GM18868 (cell line): ENCODE measurements around the gene CLIC4.
"Not testable (repeated sequence)": the region's sequence is repeated elsewhere in the genome, so short reads cannot be mapped to it uniquely, and the experiment has no call there.

Source experiments
- ATAC-seq: cut with Tn5 transposase; IDR thresholded peaks from one replicate; pipeline ENCODE4 v1.9.1; 2021; ENCODE audit warnings: mild to moderate bottlenecking, moderate library complexity; ENCODE audit not compliant: unreplicated experiment

CLIC4 gene

DNA sequence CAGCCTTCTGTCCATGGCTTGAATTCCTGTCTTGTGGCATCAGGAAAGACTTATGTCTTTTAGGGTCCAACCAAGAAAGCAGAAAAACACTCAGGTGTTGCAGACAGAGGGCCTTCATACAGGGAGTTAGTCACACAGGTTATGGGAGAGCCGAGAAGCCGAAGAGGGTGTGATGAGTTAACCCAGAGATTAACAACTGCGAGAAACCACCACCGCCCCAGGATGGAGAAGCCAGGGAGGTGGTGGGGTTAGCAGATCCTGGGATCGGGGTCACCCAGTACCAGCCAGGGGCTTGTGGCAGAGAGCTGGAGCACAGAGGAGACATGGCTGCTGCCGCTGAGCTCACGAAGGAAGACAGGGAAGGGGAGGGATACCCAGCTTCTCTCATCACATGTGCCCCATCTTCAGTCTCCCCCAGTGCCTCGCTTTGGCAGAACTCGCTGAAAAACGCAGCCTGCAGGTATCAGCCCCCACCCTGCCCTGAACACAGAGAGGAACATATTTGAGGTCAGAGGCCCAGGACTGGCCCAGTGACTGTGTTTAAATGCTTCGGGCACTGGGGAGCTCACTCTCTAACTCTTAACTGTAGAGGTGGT lies 126.2 kb downstream of the CLIC4 start:
- no peak for ATAC-seq

DNA sequence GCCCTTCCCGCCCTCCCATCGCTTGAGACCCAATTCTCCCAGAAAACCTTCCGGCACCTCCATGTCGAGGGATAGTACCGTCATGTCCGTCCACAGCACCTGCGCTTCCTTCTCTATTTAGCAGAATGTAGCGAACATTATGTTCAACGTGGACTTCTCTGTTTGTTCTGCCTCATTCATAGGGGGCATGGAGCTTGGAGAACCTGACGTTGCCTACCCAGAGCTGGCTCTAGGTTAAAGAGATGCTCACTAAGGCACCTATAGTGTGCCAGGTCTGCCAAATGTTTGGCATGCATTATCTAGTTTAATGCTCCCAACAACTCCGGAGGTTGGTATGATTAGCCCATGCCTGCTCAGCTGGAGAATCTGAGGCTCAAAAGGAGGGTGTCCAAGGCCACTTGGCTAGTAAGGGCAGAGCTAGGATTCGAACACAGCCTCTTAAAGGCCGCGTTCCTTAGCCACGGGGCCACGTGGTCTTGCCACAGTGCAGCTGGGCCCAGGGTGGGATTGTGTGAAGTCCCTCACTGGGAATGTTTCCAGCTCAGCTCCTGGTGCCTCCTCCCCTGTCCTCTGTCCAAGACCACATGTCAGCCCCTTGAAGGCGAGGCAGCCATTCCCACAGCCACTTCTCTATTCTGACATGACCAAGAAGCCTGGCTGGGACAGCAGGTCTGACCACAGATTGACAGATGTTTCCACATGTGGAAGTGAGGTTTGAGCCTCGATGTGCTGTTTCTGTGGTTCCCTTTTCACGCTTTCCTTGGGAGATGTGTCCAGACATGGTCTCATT lies 127.0 kb downstream of the CLIC4 start:
- ATAC-seq = no peak

DNA sequence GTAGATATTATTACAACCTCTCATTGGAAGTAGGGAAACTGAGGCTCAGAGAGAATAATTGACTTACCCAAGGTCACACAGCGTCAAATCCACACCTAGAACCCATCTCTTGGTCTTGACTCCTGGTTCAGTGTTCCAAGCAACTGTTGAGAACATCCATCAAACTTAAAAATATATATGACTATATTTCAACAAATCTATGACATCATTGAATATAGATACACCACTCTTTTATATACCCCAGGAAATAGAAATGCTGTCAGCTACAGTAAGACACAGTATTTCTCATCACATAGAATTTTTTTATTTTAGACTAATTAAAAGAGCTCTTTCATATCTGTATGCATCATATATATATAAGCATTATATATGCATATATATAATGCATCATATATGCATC lies 127.9 kb downstream of the CLIC4 start:
- no peak for ATAC-seq

DNA sequence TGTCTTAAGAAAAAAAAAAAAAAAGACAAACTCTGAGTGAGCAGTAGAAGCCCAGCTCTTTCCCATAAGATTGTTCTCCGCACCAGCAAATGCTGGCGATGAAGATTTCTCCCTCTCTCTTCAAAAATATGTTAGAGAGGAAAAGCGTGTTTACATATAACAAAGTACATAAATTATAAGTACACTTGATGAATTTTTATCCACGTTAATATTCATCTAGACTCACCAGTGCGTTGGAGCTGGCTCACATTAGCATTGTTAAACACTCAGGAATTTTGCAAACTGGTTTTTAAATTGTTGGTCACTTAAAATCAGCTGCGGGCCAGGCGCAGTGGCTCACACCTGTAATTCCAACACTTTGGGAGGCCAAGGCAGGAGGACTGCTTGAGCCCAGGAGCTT lies 128.8 kb downstream of the CLIC4 start:
- no peak for ATAC-seq

DNA sequence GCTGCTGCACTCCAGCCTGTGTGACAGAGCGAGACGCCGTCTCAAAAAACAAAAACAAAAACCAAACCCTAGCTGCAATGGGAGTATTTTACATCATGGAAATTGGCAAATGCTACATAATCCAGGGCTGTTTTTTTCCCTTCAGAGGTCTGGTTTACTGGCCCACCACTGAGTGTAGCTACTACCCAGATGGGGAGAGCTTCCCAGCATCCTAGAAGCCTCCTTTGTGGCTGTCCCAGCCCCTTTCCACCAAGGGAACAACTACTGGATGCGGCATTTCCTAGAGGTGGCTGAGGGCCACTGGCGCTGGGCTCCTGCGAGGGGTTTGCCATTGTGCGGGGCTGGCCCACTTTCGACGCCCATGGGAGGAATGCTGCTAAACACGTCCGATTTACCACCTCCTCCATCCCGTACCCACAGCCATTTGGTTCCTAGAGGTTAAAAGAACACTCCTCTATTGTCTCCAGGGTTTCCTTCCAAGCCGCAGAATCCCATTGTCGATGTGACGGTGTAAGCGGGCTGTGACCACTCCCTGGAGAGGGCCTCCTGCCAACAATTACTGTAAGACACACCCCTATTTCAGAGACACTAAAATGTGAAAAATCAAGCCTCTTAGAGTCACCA lies 129.5 kb downstream of the CLIC4 start:
- ATAC-seq = no peak

DNA sequence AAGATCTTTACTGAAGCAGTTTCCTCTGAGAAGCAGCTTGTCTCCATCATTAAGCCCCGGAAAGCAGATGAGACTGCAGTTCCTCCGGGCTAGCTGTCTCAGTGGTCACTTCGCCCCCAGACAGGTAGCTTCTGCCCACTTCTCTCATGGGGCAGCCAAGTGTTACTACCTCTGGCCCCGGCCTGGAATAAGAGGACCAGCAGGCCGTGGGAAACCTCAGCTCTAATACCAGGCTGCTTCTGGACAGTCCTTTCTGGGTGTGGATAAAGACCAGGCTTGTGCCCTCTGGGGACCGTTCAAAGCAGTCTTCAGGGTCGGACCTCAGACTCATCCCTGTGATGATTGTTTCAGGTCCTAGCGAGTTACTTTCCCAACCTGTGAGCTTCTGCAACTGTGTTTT lies 130.0 kb downstream of the CLIC4 start:
- no peak for ATAC-seq

DNA sequence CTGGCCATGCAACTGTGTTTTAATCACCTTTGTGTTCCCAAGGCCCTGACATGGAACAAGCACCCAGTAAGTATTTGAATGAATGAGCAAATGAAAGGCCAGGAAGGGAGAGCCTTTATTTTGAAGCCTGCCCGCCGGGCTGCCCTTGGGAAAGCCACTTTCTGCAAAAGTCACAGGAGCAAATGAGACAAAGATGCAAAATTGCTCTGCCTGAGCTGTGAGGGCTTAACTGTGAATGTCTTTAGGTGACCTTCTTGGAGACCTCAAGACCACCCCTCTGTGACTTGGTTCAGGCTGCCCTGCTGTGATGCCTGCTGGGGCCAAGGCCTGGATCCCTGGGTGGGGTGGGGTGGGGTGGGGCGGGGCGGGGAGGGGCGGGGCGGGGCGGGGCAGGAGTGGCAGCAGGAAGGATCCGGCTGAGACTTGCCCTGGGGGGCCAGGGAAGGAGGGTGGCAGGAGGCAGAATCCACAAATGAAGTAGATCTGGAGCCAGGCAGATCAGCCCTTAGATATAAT lies 130.8 kb downstream of the CLIC4 start:
- ATAC-seq = no peak

DNA sequence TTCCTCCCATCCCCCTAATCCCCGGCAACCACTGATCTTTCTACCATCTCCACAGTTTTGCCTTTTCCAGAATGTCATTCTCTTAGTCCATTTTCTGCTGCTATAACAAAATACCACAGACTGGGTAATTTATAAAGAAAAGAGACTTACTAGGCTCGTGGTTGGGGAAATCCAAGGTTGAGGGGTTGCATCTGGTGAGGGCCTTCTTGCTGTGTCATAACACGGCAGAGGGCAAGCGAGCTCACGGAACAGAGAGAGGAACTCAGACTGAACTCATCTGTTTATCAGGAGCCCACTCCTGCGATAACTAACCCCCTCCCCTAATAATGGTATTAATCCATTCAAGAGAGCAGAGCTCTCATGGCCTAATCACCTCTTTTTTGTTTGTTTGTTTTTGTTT lies 132.8 kb downstream of the CLIC4 start:
- no peak for ATAC-seq

DNA sequence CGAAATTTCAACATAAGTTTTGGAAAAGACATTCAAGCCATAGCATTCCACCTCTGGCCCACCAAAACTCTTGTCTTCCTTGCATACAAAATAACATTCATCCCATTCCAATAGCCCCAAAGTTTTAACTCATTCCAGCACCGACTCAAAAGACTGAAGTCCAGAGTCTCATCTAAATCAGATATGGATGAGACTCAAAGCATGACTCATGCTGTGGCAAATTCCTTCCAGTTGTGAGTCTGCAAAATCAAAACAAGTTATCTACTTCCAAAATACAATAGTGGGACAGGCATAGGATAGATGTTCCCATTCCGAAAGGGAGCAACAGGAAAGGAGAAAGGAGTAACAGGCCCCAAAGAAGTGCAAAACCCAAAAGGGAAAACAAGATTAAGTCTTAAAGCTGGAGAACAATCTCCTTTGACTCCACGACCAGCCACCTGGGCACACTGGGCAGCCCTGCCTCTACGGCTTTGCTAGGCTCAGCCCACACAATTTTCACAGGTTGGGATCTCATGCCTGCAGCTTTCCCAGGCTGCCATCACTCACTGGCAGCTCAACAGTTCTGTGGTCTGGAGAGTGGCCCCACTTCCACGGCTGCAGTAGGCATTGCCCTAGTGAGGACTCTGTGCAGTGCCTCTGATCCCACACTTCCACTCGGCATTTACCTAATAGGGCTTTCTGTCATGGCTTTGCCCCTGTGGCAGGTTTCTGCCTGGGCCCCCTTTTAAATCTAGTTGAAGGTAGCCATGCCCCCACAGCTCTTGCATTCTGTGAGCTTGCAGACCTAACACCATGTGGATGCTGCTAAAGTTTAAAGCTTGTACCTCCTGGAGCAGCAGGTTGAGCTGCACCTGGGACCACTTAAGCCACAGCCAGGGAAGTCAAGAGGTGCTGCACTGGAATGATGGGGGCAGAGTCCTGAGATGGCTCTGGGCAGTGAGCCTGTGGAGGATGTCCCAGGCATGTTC lies 133.8 kb downstream of the CLIC4 start:
- no peak for ATAC-seq

DNA sequence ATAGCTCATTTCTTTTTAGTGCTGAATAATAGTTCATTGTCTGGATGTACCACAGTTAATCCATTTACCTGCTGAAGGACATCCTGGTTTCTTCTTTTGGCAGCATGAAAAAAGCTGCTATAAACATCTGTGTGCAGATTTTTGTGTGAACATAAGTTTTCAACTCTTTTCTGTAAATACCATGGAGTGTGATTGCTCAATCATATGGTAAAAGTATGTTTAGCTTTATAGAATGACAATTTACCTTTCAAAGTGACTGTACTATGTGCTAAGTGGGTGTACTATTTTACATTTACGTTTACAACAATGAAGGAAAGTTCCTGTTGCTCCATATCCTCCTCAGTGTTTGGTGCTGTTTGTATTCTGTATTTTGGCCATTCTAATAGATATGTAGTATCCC lies 135.8 kb downstream of the CLIC4 start:
- no peak for ATAC-seq

DNA sequence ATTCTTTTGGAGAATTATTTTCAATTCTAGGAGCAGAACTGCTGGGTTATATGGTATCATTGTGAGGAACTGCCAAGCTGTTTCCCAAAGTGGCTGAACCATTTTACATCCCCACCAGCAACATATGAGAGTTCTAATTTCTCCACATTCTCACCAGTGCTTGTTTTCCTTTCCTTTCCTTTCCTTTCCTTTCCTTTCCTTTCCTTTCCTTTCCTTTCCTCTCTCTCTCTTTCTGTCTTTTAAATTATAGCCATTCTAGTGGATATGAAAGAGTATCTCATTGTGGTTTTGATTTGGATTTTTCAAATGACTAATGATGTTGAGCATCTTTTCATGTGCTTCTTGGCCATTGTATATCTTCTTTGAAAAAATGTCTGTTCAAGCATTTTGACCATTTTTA lies 139.5 kb downstream of the CLIC4 start:
- no peak for ATAC-seq

DNA sequence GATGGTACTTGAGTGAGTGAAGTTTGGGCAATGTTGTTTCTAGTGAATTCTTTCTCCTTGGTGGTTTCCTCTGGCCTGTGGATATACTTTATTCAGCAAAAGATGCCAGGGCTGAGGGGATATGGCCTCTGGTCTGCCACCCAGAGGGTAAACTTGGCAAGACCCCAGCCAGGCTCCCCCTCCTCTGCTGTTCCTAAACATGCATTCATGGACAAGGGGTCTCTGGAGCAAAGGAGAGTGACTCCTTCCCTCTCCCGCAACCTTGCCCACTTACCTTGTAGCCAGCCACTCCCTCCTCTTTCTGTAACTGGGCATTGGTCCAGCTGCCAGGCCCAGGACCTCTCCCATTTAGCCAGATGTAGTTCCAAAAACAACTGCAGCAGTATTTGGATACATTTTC lies 141.0 kb downstream of the CLIC4 start:
- no peak for ATAC-seq

DNA sequence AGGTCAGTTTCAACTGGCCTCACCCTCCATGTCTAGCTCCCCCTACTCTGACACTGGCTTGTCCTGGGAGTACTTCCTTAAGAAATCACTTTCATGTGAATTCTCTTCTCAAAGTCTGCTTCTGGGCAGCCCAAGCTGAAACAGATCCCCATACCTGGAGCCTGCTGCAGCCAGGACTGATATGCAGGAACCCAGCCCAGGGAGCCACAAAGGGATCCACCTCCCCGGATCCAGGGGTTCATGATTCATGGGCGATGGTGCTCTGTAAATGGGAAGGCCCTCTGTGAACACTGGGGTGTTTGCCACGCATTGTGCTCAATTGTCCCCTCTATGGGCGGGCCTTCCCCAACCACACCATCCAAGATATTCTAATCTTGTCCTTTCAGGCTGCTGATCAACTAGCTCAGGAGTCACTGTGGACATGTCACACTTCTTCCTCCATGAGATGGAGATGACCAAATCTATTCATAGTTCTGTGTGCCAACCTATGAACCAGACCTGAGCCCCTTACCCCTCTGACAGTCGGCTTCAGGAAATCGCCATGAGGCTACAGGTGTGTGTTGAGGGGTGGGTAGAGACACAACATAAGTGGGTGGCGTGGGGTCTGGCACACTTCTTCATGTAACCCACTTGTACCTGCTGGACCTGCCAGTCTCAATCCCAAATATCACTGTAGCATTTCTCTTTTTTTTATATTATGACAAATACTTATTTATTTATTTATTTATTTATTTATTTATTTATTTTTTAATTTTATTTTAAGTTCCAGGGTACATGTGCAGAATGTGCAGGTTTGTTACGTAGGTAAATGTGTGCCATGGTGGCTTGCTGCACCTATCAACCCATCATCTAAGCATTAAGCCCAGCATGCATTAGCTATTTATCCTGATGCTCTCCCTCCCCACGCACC lies 143.1 kb downstream of the CLIC4 start:
- no peak for ATAC-seq

DNA sequence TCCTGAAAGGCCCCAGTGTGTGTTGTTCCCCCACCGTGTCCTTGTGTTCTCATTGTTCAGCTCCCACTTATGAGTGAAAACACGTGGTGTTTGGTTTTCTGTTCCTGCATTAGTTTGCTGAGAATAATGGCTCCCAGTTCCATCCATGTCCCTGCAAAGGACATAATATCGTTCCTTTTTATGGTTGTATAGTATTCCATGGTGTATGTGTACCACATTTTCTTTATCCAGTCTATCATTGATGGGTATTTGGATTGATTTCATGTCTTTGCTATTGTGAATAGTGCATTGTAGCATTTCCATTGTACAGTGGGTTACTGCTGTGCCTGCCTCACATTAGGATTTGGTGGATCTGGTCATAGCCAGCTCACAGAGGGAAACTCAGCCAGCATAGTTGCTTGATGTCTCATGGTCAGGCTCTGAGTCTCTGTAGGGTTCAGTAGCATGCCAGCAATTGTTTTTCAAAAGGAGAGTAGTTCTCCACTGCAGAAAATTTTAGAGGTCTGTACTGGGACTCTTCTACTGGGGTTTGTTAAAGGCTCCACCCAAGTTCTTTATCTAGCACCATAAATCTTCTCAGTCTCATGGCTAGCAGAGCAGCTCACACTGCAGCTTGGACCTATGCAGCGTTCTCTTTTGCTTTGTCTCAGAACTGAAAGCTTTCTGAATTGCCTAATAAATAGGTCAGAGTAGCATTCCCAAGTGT lies 143.9 kb downstream of the CLIC4 start:
- ATAC-seq = no peak

DNA sequence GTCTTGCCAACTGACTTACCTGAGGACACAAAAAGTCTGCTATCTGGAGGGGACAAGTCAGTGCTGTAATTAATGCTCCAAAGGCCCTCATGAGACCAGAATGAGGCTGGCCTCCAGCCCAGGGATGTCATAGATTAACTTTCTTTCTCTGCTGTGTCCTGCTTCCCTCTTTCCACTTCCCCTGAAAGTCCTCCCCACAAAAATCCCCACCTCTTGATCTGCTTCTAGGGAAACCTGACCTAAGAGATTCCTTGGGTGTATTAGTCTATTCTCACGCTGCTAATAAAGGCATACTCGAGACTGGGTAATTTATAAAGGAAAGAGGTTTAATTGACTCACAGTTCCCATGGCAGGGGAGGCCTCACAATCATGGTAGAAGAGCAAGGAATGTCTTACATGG lies 145.6 kb downstream of the CLIC4 start:
- no peak for ATAC-seq

DNA sequence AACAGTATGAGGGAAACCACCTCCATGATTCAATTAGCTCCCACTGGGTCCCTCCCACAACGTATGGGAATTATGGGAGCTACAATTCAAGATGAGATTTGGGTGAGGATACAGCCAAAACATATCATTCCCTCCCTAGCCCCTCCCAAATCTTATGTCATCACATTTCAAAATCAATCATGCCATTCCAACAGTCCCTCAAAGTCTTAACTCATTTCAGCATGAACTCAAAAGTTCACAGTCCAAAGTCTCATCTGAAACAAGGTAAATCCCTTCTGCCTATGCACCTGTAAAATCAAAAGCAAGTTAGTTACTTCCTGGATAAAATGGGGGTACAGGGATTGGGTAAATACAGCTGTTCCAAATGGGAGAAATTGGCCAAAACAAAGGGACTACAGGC lies 146.1 kb downstream of the CLIC4 start:
- not testable (repeated sequence) for ATAC-seq

DNA sequence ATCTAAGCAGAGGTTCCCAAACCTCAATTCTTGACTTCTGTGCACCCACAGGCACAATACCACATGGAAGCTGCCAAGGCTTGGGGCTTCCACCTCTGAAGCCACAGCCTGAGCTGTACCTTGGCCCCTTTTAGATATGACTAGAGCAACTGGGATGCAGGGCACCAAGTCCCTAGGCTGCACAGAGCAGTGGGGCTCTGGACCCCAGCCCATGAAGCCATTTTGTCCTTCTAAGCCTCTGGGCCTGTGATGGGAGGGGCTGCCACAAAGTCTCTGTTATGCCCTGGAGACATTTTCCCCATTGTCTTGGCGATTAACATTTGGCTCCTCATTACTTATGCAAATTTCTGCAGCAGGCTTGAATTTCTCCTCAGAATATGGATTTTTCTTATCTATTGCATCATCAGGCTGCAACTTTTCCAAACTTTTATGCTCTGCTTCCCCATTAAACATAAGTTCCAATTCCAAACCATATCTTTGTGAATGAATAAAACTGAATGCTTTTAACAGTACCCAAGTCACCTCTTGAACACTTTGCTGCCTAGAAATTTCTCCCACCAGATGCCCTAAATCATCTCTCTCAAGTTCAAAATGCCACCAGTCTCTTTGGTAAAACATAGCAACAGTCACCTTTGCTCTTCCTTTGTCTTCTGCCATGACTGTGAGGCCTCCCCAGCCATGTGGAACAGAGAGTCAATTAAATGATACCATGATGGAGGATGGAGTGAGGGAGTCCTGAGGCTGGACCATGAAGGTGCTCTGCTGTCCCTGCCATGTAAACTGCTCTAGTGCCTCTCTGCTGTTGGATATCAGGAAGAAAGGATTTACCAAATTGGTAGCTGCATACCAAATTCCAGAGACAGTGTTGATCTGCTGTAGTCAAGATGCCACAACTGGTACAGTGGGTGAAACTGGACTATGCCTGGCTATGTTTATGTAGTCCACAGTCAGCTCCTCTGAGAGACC lies 147.2 kb downstream of the CLIC4 start:
- ATAC-seq = no peak

DNA sequence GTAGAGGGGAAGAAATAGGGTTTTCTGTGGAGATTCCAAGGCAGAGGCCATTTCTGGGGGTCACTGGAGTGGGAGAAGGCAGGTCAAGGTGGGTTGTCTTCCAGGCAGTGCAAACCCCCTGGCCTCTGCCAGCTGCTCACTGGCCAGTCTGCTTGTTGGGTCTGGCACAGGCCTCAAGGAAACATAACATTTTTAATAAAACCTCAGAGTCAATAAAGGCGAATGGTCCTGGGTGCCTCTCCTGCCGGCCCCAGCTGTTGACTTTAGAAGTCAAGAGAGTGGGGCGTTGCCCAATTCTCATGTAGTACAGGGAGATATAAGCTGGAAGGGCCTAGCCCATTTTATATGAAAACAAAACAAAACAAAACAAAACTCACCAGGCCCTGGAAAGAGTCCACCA lies 148.2 kb downstream of the CLIC4 start:
- no peak for ATAC-seq
